ENCODE results near the gene TFE3. TPM values are rescaled to one million over a fixed set of nuclear protein-coding genes. Genes with fewer than 3 reads are reported as not detected.

TFE3 gene
- total and polyA plus RNA-seq, 11 donors: 12.1 to 61.2 (median 23.6) TPM

GRCh38 chrX:49073601-49074575 is 30.7 kb upstream of the TFE3 start, which contains the start of gene PRAF2:
Gene PRAF2, minus strand, starts transcription at chrX:49074002. Its CDS starts 15 bp downstream, at chrX:49073987.
- H3K27me3 ChIP-seq: no peaks in the 10 kb centered on the region
- intact Hi-C loops (cut with DNase I): loop anchor here in 1 of 10 donors (10.0 kb wide), 1 partner anchor 469 kb away; no protein-coding TSS in a partner anchor
- H3K9me3 ChIP-seq: no peaks in the 10 kb centered on the region
- peak in 1 of 2 donors; percentile 71 for TF ChIP-seq POLR2A (IDR thresholded peaks at IDR 0.05)
- TF ChIP-seq, protein P1, sequence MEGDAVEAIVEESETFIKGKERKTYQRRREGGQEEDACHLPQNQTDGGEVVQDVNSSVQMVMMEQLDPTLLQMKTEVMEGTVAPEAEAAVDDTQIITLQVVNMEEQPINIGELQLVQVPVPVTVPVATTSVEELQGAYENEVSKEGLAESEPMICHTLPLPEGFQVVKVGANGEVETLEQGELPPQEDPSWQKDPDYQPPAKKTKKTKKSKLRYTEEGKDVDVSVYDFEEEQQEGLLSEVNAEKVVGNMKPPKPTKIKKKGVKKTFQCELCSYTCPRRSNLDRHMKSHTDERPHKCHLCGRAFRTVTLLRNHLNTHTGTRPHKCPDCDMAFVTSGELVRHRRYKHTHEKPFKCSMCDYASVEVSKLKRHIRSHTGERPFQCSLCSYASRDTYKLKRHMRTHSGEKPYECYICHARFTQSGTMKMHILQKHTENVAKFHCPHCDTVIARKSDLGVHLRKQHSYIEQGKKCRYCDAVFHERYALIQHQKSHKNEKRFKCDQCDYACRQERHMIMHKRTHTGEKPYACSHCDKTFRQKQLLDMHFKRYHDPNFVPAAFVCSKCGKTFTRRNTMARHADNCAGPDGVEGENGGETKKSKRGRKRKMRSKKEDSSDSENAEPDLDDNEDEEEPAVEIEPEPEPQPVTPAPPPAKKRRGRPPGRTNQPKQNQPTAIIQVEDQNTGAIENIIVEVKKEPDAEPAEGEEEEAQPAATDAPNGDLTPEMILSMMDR (IDR thresholded peaks at IDR 0.05): peak in 4 of 12 donors; percentile 3 to 14 (median 10)
- H3K4me3 ChIP-seq: peak within 1 kb of the TSS; percentile 14 to 90 (median 63)
- peaks cover 0 to 20% (median 6%) of the 10 kb centered on the region in 12 donors for H3K4me1 ChIP-seq
- peaks cover 0 to 27% (median 7%) of the 10 kb centered on the region in 9 donors for H3K36me3 ChIP-seq
- DNase-seq (peak; percentile 92 to 95 (median 94)), ATAC-seq (peak; percentile 90 to 96 (median 92))
- WGBS, 4 donors: 1 to 42% (median 20%) methylated on average over 47 to 61 of the region's 61 CpGs
- peak within 1 kb of the TSS in 11 of 12 donors; percentile 69 to 92 (median 79) for H3K27ac ChIP-seq

DNA sequence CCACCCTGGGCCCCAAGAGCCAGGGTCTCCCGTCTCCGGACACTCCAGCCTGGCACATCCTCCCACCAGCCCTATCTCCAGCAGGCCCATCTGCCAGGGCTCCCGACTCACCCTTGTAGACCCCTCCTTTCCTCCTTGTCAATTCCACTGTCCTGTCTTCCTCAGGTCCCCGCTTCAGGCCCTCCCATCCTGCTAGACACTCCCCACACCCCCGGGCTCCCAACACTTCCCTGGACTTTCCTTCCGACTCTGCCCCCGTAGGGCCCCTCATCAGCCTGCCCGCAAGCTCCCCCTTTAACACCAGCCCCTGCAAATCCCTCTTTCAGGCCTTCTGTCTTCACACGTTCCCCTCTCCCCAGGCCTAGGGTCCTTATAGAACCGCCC is 29.5 kb upstream of the TFE3 start:
- Histone ChIP-seq H3K36me3 (peaks cover 0 to 25% (median 7%) of the 10 kb centered on the region in 9 donors), H3K4me3 (peak overlapping the region; percentile 5 to 90 (median 63)), H3K4me1 (peaks cover 0 to 18% (median 4%) of the 10 kb centered on the region in 12 donors), H3K9me3 (no peaks in the 10 kb centered on the region), H3K27me3 (no peaks in the 10 kb centered on the region), H3K27ac (peak overlapping the region in 5 of 12 donors; percentile 13 to 84 (median 55))
- TF ChIP-seq, protein P1 (IDR thresholded peaks at IDR 0.05): no peak
- no peak for TF ChIP-seq POLR2A (IDR thresholded peaks at IDR 0.05)
- 25 to 61% (median 42%) methylated on average over 10 of the region's 10 CpGs for WGBS, 4 donors
- DNase-seq (no peak), ATAC-seq (no peak)
- intact Hi-C loops (cut with DNase I): loop anchor here in 1 of 10 donors (10.0 kb wide), 1 partner anchor 468 kb away; no protein-coding TSS in a partner anchor

GRCh38 chrX:49071877-49072711 is 28.9 kb upstream of the TFE3 start:
- H3K4me3 ChIP-seq: peak overlapping the region in 11 of 12 donors; percentile 5 to 90 (median 64)
- intact Hi-C loops (cut with DNase I): loop anchor here in 1 of 10 donors (10.0 kb wide), 1 partner anchor 467 kb away; no protein-coding TSS in a partner anchor
- H3K36me3 ChIP-seq: peaks cover 0 to 19% (median 7%) of the 10 kb centered on the region in 9 donors
- WGBS, 4 donors: 32 to 63% (median 44%) methylated on average over 49 to 63 of the region's 63 CpGs
- peak overlapping the region in 6 of 12 donors; percentile 13 to 84 (median 46) for H3K27ac ChIP-seq
- H3K9me3 ChIP-seq: no peaks in the 10 kb centered on the region
- DNase-seq (peak; percentile 70 to 82 (median 75)), ATAC-seq (peak; percentile 22 to 73 (median 68))
- no peaks in the 10 kb centered on the region for H3K27me3 ChIP-seq
- peaks cover 0 to 18% (median 4%) of the 10 kb centered on the region in 12 donors for H3K4me1 ChIP-seq
- TF ChIP-seq, protein P1 (IDR thresholded peaks at IDR 0.05): no peak
- no peak for TF ChIP-seq POLR2A (IDR thresholded peaks at IDR 0.05)

Data from heart left ventricle (tissue), 16 donors.